ENCODE measurements around the gene TSC22D2. TPM values are rescaled to one million over a fixed set of nuclear protein-coding genes. Genes with fewer than 3 reads are reported as not detected.
"Not testable (repeated sequence)": the region's sequence is repeated elsewhere in the genome, so short reads cannot be mapped to it uniquely, and the experiment has no call there.

The TSC22D2 gene
- total RNA-seq, 4 donors from 2014 or later = 8.5 to 20.0 (median 15.2) TPM

- H3K4me3 ChIP-seq = no peak overlapping the region
- H3K27ac ChIP-seq = peak overlapping the region; percentile 76 to 89 (median 82)
- no peaks in the 10 kb centered on the region for H3K27me3 ChIP-seq
- H3K9me3 ChIP-seq = no peaks in the 10 kb centered on the region
- H3K4me1 ChIP-seq = peaks cover 4 to 22% (median 4%) of the 10 kb centered on the region in 3 donors
- 33 to 54% methylated on average over 7 of the region's 7 CpGs for WGBS, 2 donors
- no peaks in the 10 kb centered on the region for H3K36me3 ChIP-seq
- TF ChIP-seq CTCF (IDR thresholded peaks at IDR 0.05) (no peak), POLR2A (IDR thresholded peaks at IDR 0.05) (no peak)
- intact Hi-C loops (cut with DNase I) = no loop called here
- DNase-seq = no peak
These were observed 62.0 kb downstream of the TSC22D2 start for GRCh38 chr3:150469931-150470740.

- no peak overlapping the region for H3K4me3 ChIP-seq
- H3K4me1 ChIP-seq = peaks cover 4 to 22% (median 4%) of the 10 kb centered on the region in 3 donors
- DNase-seq = no peak
- intact Hi-C loops (cut with DNase I) = no loop called here
- H3K27ac ChIP-seq = no peak overlapping the region
- H3K9me3 ChIP-seq = no peaks in the 10 kb centered on the region
- WGBS, 2 donors = 92 to 100% methylated on average over 1 of the region's 1 CpG
- no peak for TF ChIP-seq CTCF (IDR thresholded peaks at IDR 0.05)
- no peak for TF ChIP-seq POLR2A (IDR thresholded peaks at IDR 0.05)
- no peaks in the 10 kb centered on the region for H3K27me3 ChIP-seq
- no peaks in the 10 kb centered on the region for H3K36me3 ChIP-seq
These were observed 64.3 kb downstream of the TSC22D2 start for GRCh38 chr3:150472421-150472820.

GRCh38 chr3:150473161-150473560, 65.1 kb downstream of the TSC22D2 start:
- H3K4me3 ChIP-seq; H3K27me3 ChIP-seq; H3K27ac ChIP-seq; DNase-seq; H3K9me3 ChIP-seq; H3K36me3 ChIP-seq; intact Hi-C loops (cut with DNase I): not testable (repeated sequence)
- WGBS, 2 donors = 93 to 94% methylated on average over 4 to 6 of the region's 8 CpGs
- peaks cover 4 to 22% (median 4%) of the 10 kb centered on the region in 3 donors for H3K4me1 ChIP-seq

GRCh38 chr3:150479370-150479769, 71.3 kb downstream of the TSC22D2 start:
- no peak for DNase-seq
- TF ChIP-seq POLR2A (IDR thresholded peaks at IDR 0.05) (no peak), CTCF (IDR thresholded peaks at IDR 0.05) (no peak)
- H3K27me3 ChIP-seq = no peaks in the 10 kb centered on the region
- H3K4me3 ChIP-seq = no peak overlapping the region
- peaks cover 0 to 5% (median 0%) of the 10 kb centered on the region in 3 donors for H3K9me3 ChIP-seq
- H3K36me3 ChIP-seq = no peaks in the 10 kb centered on the region
- H3K27ac ChIP-seq = no peak overlapping the region
- H3K4me1 ChIP-seq = no peaks in the 10 kb centered on the region
- intact Hi-C loops (cut with DNase I) = no loop called here

GRCh38 chr3:150480877-150481276, 72.8 kb downstream of the TSC22D2 start:
- TF ChIP-seq POLR2A (IDR thresholded peaks at IDR 0.05) = no peak
- TF ChIP-seq CTCF (IDR thresholded peaks at IDR 0.05) = no peak
- no peak overlapping the region for H3K4me3 ChIP-seq
- intact Hi-C loops (cut with DNase I) = no loop called here

More at GRCh38 chr3:150480877-150481276, 72.8 kb downstream of the TSC22D2 start:
- Histone ChIP-seq H3K36me3 (no peaks in the 10 kb centered on the region), H3K27me3 (no peaks in the 10 kb centered on the region), H3K4me1 (no peaks in the 10 kb centered on the region), H3K27ac (no peak overlapping the region), H3K9me3 (peaks cover 0 to 5% (median 0%) of the 10 kb centered on the region in 3 donors)
- no peak for DNase-seq
